HG03575 (cell line): ENCODE results near the gene LHFPL4.
"Not testable (repeated sequence)": the region's sequence is repeated elsewhere in the genome, so short reads cannot be mapped to it uniquely, and the experiment has no call there.

Experiments used
- ATAC-seq: cut with Tn5 transposase; IDR thresholded peaks from one replicate; pipeline ENCODE4 v1.9.1; 2021; ENCODE audit not compliant: unreplicated experiment, insufficient number of reproducible peaks, low FRiP score; ENCODE audit errors: extremely low read depth

LHFPL4 gene

GRCh38 chr3:9553021-9553947, at the start of gene LHFPL4:
Gene LHFPL4, minus strand, starts transcription at chr3:9553822. Its CDS starts 1,143 bp downstream, at chr3:9552679.
- ATAC-seq: no peak

GRCh38 chr3:9602620-9603019, 49.0 kb upstream of the LHFPL4 start:
- no peak for ATAC-seq

DNA sequence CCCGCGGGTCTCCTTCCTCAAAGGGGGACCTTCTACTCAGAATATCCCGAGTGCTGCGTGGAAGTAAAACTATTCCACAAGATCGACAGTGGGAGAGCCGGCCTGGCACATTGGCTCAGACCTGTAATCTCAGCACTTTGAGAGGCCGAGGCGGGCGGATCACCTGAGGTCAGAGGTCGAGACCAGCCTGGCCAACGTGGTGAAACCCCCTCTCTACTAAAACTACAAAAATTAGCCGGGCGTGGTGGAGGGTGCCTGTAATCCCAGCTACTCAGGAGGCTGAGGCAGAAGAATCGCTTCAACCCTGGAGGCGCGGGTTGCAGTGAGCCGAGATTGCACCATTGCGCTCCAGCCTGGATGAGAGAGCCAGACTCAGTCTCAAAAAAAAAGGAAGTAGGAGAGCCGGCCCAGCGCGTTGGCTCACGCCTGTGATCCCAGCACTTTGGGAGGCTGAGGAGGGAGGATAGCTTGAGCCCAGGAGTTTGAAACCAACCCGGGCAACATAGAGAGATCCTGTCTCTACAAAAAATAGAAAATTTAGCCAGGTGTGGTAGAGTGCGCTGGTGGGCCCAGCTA, 47.5 kb upstream of the LHFPL4 start:
- ATAC-seq: not testable (repeated sequence)

DNA sequence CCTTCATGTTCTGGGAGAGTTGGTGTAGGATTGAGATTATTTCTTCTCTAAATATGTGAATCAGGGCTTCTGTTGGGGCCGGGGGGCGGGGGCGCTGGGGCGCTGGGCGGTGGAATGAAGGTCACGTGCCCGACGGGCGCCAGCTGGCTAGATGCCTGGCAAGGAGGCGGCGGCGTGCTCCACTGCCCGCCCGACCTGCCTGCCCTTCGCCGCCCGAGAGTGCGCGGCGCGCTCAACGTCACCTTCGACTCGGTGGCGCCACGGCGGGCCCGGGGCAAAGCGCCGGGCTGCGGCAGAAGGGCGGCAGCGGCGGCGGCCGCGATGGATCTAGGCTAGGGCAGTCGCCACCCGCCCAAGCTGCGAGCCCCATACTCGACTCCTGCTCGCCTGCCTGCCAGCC, 47.0 kb upstream of the LHFPL4 start:
- ATAC-seq: no peak

GRCh38 chr3:9598783-9599387, 45.3 kb upstream of the LHFPL4 start:
- ATAC-seq: no peak

DNA sequence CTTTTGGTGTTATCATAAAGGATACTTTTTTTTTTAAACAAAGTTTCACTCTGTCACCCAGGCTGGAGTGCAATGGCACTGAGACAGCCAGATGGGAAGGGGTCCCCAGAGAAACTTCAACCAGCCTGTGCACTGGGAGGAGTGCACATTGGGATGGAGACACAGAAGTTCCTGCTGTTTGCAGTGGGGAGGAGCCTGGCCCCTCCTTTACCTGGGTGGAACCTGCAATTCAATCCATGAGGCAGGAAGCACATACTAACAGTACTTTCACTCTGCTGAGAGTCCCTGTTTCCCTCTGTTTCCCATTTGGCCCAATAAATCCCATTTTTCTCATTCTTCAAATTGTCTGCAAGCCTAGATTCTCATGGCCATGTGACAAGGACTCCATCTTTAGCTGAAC, 42.3 kb upstream of the LHFPL4 start:
- no peak for ATAC-seq

- not testable (repeated sequence) for ATAC-seq
Measured at GRCh38 chr3:9591781-9592180, 38.2 kb upstream of the LHFPL4 start.

DNA sequence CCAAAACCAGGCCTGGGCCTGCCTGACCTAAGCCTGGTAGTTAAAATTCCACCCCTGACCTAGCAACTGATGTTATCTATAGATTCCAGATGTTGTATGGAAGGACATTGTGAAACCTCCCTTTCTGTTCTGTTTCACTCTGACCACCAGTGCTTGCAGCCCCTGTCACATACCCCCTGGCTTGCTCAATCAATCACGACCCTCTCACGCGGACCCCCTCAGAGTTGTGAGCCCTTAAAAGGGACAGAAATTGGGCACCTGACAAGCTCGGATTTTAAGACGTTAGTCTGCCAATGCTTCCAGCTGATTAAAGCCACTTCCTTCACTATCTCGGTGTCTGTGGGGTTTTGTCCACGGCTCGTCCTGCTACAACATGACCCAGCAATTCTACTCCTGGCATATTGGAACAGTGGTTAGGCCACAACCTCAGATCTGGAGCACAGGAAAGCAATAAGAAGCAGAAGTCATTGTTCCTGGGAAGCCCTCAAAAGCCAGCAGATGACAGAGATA, 36.7 kb upstream of the LHFPL4 start:
- ATAC-seq: no peak

GRCh38 chr3:9583792-9584191, 30.2 kb upstream of the LHFPL4 start:
- ATAC-seq: no peak

- ATAC-seq: no peak
Measured at GRCh38 chr3:9583371-9583770, 29.7 kb upstream of the LHFPL4 start.

- no peak for ATAC-seq
Measured at GRCh38 chr3:9582332-9582731, 28.7 kb upstream of the LHFPL4 start.

GRCh38 chr3:9581742-9582141, 28.1 kb upstream of the LHFPL4 start:
- no peak for ATAC-seq

DNA sequence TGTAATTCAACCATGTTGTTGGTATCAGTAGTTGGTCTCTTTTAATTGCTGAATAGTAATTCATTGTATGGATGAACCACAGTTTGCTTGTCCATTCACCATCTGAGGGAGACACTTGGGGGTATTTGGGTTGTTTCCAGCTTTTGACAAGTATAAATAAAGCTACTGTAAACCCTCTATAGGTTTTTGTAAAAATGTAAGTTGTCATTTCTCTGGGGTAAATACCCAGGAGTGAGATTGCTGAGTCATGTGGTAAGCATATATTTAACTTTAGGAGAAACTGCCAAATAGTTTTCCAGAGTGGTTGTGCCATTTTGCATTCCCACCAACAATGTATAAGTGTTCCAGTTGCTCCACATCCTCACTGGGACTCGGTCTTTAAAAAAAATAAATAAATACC, 15.4 kb upstream of the LHFPL4 start:
- no peak for ATAC-seq

GRCh38 chr3:9565316-9565715, 11.7 kb upstream of the LHFPL4 start:
- no peak for ATAC-seq

DNA sequence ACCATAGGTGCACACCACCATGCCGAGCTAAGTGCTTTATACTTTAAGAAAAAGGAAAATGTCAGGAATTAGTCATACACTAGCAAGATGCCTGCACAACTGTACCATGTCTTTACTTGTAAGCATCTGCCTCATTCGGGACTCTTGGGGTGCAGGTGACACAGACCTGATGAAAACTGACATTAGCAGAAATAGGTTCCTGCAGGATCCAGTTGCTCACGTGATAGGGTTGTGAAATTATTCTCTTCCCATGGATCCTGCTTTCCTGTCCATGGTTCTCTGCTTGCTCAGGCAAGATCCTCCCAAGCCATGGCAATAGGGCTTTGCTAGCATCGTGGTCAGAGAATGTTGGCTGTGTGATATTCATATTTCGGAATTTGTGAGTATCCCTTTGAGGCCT, 10.2 kb upstream of the LHFPL4 start:
- no peak for ATAC-seq

DNA sequence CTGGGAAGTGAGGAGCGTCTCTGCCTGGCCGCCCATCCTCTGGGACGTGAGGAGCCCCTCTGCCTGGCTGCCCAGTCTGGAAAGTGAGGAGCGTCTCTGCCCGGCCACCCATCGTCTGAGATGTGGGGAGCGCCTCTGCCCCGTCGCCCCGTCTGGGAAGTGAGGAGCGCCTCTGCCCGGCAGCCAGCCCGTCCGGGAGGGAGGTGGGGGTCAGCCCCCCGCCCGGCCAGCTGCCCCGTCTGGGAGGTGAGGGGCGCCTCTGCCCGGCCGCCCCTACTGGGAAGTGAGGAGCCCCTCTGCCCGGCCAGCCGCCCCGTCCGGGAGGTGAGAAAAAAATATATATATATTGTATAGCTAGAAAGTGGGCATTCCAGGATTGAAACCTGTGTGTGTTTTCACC, 6.4 kb upstream of the LHFPL4 start:
- not testable (repeated sequence) for ATAC-seq

DNA sequence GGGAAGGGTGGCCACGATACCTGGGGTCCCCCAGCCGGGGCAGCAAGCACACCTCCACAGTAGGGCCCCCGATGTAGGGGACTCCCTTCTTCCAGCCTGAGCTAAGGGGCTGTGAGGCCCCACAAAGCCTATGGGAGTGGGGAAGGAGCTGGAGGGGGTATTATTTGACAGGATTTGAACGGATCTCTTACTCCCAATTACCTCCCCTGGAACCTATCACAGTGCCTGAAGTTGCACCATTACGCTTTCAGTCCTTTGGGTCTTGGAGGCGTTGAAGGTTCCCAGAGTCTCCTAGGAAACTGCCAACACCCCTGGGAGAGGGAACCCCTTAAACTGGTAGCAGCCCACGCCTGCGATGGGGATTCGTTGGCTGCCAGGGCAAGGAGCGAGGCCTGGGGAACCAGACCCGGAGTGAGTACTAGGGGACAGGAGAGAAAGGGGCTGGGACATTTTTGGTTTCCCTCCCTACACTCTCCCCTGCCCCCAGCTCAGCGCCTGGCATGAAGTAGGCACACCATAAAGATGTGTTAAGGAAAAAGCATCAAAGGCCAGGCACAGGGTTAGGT, 409 bp upstream of the LHFPL4 start:
- no peak for ATAC-seq

DNA sequence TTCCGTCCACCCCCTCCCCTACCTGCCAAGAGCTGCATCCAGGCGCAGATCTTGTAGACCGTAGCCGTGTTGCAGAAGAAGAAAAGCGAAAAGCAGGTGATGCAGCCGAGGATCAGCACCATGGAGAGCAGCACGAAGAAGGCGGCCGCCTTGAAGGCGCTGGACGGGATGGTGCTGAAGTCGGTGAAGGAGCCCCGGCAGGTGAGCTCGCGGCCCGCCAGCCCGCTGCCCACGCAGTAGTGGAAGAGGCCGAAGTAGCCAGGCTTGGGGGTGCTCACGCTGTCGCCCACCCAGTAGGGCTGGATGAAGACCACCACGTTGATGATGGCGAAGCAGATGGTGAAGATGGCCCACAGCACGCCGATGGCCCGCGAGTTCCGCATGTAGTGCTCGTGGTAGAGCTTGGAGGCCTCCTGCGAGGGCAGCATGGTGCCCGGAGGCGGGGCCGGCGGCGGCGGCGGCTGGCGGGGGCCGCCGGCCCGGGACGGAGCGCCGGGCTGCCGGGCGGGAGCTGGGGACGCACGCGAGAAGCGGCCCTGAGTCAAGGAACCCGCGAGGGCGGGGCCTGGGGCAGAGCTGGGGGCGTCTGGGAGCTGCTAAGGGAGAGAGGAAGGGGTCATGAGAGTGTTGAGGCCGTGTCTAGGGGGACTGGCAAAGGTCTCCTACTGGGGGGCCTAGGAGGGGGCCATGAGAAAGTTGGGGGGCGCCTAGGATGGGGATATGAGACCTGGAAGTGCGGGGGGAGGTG, 1.2 kb downstream of the LHFPL4 start:
- ATAC-seq: no peak

DNA sequence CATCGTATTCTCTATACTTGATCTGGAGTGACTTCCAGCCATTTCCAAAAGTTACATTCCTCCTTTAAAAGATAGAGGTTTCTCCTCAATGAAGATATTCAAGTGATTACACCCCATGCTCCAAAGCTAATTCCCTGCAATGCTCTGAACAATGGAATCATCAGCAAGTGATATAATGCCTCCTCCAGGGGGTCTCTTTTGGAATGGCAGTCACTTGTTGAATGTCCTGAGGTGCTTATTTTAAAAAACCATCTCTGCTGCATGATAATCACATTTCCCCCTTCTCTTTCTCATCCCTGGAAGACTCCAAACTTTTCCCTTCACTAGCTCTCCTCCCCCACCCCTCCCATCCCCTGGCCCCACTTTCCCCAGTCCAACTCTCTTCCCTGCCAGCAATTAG, 2.6 kb downstream of the LHFPL4 start:
- ATAC-seq: no peak
